ENCODE measurements around the gene BABAM1. TPM values are rescaled to one million over a fixed set of nuclear protein-coding genes. Genes with fewer than 3 reads are reported as not detected.
A peak's percentile ranks its signal among the peaks of the same experiment; 100 is the strongest.

Gene BABAM1
- total and polyA plus RNA-seq, 9 of the 15 experiments (the other 6 are each of a cell fraction or from before 2014, with no cell fraction given) = 14.7 to 160 (median 113) TPM

- TF ChIP-seq ZNF143 (CRISPR knock-in tag; IDR thresholded peaks at IDR 0.05) = peak; percentile 95
- TF ChIP-seq FOXM1 (IDR thresholded peaks at IDR 0.05; ENCODE audit: low read depth) = peak; percentile 97
- TF ChIP-seq FOXM1 (CRISPR knock-in tag; IDR thresholded peaks at IDR 0.05; ENCODE audit: low read depth) = no peak
- TF ChIP-seq ZNF239 (CRISPR knock-in tag; IDR thresholded peaks at IDR 0.05) = no peak
- no peak for TF ChIP-seq MITF (IDR thresholded peaks at IDR 0.05)
- TF ChIP-seq SREBF1 (IDR thresholded peaks at IDR 0.05; ENCODE audit: borderline replicate concordance, low read depth, low read length) = no peak
- TF ChIP-seq BCL6 (CRISPR knock-in tag; IDR thresholded peaks at IDR 0.05) = 0 out of 2 replicates have a peak, but pooled peaks have one; percentile 11
- peak; percentile 98 for TF ChIP-seq GABPA (tag; conservative IDR thresholded peaks at IDR 0.05; ENCODE audit: low read depth)
- no peak for TF ChIP-seq NFXL1 (CRISPR knock-in tag; IDR thresholded peaks at IDR 0.05)
- TF ChIP-seq DNMT1 (IDR thresholded peaks at IDR 0.05) = no peak
- TF ChIP-seq CREB3L1 (IDR thresholded peaks at IDR 0.05; ENCODE audit: borderline replicate concordance, low read depth) = peak; percentile 82; the same call in 1 of the 2 replicates
- no peak for TF ChIP-seq ZNF561 (CRISPR knock-in tag; conservative IDR thresholded peaks at IDR 0.05)
- TF ChIP-seq ZNF76 (CRISPR knock-in tag; IDR thresholded peaks at IDR 0.05; ENCODE audit: borderline replicate concordance) = 0 out of 2 replicates have a peak, but pooled peaks have one; percentile 48
- peak; percentile 17; the same call in 1 of the 2 replicates for TF ChIP-seq TEAD4 (IDR thresholded peaks at IDR 0.05; ENCODE audit: low read length)
- TF ChIP-seq TEAD4 (CRISPR knock-in tag; IDR thresholded peaks at IDR 0.05; ENCODE audit: borderline replicate concordance) = no peak
- no peak for TF ChIP-seq NCOR1 (IDR thresholded peaks at IDR 0.05)
- TF ChIP-seq PREB (CRISPR knock-in tag; IDR thresholded peaks at IDR 0.05) = no peak
- TF ChIP-seq PATZ1 (CRISPR knock-in tag; IDR thresholded peaks at IDR 0.05; ENCODE audit: borderline replicate concordance) = no peak
- peak; percentile 78 for TF ChIP-seq PKNOX1 (IDR thresholded peaks at IDR 0.05)
- no peak for TF ChIP-seq ZNF212 (CRISPR knock-in tag; IDR thresholded peaks at IDR 0.05)
These were observed at the start of gene BABAM1 (continued) for GRCh38 chr19:17266975-17267788.

Data from K562 (cell line).